ENCODE measurements around the gene SLC8A3.

The SLC8A3 gene

DNA sequence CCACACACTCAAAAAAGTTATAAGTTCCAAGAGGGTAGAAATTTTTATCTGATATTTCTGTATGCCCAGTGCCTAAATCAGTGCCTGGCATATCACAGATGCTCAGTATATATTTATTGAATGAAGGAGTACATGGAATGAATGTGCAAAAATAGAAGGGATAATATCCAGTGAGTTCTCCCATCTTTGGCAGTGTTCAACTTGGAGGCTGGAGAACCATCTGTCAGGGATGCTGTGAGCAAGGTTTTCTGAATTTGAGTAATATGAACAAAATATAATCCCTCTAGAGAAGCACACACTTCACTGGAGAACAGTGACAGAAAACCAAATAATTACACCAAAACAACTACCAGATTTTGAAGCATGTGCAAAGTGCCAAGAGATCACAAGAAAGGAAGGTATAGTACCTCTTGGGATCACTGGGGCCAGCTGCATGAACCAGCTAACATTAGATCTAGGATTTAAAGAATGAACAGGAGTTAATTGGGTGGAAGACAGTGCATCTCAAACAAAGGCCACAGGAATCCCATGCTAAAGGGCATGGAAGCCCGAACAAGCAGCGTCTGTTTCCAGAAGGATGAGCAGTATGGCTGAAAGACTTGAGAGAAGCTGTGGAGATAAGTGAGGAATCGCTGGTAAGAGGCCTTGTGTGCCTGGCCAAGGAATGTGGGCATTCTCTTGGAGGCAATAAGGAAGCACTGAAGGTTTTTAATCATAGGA, 11.5 kb downstream of the SLC8A3 start:
- no peak for DNase-seq (ENCODE audit: low read depth)

DNA sequence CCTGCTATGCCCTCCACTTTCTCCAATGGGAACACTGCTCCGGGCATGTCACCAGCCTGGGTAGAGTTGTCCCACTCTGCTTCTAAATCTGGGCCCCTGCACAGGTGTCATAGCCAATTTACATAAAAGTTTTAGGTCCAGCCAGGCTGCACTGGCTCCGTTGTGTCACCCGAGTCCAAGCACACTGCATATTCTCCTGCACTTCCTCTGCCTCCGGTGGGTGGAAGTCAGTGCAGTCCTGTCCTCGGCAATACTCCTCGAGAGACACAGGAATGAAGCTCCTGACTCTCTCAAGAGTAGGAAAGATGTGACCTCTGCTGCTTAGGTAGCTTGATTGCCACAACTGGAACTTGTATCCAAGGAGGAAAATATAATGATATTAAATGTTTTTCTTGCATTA, 15.2 kb downstream of the SLC8A3 start:
- no peak for DNase-seq (ENCODE audit: low read depth)

DNA sequence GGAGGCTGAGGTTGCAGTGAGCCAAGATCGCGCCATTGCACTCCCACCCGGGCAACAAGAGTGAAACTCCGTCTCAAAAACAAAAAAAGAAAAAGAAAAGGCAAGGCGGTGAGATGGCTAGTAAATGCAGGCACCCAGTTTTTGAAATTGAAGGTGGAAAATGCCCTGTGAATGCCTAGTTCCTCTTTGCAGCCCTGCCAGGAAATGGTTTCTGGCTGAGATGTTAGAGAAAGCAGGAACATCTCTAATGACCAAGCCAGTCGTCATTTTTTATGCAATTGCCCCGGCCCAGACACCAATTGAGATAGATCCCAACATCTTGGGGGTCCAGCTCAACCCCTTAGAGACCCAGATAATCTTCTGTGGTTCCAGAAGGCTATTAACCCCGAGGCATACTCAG, 17.0 kb downstream of the SLC8A3 start:
- no peak for DNase-seq (ENCODE audit: low read depth)

DNA sequence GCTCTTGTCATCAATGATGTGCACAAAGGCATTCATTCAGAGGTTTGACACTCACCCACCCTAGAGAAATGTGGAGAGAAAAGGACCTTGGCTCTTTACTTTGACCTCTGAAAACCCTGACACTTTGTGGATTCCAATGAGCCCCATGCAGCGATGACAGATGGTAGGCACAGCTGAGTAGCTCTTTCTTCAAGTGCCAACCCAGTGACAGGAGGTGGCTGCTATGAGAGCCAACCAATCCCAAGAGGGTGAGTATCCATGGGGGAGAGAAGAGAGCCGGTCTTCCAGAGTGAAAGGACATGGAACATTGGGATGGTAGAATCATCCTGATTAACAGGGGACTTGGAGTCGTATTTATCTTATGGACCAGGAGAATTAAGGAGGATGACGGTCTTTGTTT, 17.8 kb downstream of the SLC8A3 start:
- no peak for DNase-seq (ENCODE audit: low read depth)

DNA sequence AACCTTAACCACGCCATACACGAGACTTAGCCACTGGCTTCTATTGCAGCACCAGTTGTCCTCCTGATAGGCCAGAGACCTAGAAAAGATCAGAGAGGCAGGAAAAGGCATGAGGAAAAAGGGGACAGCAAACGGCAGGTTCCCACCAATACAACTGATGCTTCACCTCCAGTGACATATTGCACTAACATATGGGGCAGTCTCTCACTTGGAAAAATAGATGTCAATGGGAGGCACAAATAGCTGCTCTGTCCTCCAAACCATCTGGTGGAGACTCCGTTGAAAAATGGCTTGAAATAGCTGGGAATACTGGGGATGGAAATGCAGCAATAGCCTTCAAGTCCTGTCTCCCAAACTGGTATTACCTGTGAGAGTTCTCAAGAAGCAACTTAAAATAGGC, 20.3 kb downstream of the SLC8A3 start:
- DNase-seq (ENCODE audit: low read depth): no peak

DNA sequence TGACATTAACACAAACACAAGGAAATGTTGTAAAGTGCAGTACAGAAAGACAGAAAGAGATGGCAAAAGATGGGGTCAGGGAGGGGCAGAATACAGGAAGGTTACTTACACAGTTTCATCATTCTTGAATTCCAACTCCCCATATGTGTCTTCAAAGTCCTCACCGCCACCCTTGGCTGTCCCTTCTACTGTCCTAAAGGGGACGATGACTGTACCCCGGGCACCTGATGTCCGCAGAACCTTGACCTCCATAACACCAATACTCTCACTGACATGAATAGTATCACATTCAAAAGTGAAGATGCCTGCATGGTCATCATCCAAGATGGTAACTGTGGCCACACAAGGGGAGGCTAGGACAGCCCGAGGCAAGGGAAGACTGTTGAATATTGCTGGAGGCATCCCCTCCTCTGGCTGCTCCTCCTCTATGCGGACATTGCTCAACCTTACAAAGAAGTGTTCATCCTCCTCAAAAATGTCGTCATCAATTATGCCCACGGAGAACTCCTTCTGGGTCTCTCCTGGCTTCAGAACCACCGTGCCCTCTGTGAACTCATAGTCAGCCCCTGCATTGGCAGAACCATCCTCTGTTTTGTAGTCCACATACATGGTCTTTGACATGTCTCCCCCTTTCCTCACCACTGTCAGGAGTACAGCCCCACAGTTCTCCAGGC, 22.1 kb downstream of the SLC8A3 start:
- no peak for DNase-seq (ENCODE audit: low read depth)

DNA sequence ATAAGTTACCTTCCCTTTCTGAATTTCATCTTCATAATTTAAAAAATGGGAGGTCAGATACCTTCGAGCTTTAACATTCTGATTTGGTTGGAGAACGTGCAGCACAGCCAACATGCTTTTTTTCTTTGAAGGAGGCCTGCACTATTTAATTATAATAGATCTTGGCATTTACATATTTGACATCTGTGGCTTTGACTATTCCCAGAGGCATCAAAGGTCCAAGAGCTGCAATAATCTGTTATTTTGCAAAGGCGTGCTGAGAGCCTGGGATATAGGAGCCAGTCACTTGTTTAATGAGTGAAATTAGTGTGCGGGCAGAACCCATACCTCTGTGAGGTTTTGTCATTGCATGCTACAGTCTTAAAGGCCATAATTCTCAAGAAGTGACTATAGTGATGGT, 26.4 kb downstream of the SLC8A3 start:
- DNase-seq (ENCODE audit: low read depth): no peak

DNA sequence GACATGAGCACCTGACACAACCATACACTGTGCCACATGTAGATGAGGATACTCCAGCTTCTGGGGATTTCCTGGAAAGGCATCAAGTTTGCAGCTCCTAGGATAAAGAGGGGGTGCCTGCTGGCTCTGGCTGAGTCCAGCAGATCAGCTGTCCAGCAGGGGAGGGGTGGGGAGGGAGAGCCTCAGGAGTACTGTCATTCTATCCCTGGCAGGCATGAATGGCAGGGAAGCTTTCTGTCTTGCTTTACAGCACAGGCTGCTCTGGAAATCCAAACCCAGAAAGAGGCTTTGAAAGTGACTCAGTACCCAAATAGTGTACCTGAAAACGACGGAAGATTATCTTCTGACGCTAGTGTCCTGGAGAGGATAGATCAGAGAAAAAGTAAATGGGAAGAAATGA, 32.2 kb downstream of the SLC8A3 start:
- DNase-seq (ENCODE audit: low read depth): no peak

DNA sequence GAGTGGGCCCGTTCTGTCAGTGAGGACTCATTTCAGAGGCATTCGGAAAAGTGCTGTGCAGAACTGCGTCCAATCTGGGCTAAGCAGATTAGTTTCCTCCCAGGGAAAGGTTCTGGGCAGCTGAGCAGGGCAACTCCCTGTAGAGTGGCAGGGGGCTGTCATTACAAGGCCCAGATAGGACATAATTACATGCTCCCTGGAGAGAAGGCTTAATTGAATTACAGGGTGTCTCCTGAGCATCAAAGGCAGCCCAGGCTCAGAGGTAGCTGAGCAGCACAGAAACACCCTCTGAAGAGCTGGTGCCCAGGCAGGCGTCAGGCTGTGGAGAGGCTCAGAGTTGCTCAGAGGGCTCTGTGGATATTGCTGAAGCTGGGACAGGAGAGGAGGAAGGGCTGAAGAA, 36.0 kb downstream of the SLC8A3 start:
- DNase-seq (ENCODE audit: low read depth): no peak

DNA sequence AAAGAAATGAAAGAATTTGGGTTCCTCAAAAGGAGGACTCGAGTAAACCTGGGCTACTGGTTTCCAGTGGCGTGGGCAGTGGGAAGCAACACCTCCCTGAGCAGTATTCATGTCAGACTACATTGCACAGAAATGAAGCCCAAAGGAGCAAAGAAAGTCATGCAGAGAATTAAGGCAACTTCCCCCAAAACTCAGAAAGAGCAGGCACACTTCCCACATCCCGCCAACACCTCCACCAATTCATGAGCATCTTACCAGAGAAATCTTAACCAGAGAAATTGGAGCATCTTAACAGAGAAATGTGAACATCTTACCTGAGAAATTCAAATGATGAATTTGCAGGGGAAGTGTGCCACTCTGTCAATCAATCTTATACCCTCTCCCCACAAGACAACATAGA, 36.7 kb downstream of the SLC8A3 start:
- DNase-seq (ENCODE audit: low read depth): no peak

DNA sequence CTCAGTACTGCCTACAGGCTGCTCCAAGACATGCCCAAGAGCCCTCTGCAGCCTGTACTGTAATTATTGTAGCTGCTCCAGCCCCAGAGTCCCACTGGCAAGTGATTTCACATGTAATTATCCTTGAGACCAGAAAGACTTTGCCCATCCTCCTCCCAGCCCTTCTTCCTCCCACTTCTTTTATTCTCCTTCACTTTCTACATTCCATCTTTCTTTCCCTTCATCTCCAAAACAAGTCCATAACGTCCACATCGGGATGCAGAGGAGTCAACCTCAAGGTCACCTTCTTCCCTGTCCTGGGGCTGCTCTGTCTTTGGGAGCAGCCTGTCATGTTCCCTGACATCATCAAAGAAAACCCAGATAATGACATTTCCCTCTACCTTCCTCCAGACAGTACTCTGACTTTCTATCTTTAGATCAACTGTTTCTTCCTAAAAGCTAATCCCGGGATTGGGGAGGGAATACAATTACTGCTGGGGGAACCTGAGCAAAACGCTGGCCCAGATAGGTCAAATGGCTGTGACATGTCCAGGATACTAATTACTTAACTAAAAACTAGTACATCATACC, 39.1 kb downstream of the SLC8A3 start:
- DNase-seq (ENCODE audit: low read depth): no peak

DNA sequence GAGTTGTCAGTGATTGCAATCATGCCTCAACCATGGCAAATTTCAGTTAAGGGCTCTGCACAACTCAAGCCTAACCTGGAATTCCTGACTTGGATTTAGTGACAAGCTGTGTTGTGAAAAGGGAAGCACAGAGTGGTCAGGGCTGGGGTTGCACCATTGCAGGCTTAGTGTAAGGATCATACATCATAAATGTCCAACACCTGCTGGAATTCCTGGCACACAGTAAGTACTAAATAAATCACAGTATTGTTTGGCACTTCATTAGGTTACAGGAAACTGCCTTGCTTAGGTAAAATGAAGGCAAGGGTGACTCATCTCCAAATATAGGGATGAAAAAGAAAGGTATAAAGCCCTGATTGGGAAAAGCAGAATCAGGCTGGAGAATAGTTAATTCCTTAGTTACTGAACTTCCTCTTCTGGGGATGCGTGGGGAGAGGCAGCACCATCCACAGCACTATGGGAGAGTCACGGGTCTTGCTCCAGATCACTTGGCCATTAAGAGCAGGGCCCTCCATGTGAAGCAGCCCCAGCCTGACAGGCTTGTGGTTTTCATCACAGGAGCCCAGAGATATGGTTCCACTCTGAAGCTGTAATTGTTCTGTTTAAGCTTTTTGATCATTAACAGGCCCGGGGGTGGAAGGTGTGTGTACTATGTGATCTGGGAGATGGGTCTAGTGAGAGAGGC, 39.7 kb downstream of the SLC8A3 start:
- no peak for DNase-seq (ENCODE audit: low read depth)

DNA sequence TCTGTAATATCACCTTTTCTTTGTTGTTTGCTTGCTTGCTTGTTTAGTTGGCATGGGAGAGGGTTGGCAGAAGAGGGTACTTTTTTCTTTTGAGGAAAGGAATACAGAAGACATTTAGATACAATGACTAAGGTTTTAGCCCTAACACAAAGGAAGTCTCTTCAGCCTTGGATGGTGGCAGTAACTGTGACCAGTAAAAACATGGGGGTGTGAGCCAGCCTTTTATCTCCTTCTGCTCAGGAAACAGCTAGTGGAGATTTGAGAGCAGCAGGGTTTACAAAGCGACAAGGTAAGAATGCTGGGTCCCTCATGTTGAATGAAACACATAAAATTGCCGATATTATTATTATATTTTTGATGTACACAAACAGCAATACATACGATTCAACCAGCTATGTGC, 40.4 kb downstream of the SLC8A3 start:
- DNase-seq (ENCODE audit: low read depth): no peak

DNA sequence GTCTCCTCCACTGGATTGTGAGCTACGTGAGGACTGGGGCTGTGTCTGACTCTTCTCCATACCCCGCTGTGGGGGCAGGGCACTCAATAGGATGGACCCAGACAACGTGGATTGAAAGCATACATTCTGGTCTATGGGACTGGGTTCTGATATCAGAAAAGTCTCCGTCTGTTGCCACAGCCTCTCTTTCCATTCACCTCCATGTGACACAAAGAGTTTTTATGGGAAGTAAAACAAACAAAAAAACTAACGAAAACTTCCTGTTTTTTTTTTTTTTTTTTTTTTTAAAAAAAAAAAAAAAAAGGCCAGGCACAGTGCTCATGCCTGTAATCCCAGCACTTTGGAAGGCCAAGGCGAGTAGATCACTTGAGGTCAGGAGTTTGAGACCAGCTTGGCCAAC, 44.7 kb downstream of the SLC8A3 start:
- DNase-seq (ENCODE audit: low read depth): no peak

DNA sequence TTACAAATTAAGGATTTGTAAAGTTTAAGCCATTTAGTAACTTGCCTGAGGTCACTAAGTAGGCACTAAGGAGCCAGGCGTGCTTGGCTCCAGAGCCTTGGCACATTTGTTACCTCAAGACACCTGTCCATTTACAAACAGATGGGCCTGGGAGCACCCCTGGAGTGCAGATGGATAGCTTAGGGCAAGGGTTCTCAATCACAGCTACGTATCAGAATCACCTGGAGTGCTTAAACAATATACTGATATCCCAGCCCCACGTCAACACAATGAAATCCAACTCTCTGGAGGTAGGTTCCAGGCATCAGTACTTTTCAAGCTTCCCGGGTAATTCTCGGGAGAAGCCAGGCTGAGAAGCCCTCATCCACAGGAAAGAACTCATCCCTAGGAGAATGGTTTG, 45.4 kb downstream of the SLC8A3 start:
- DNase-seq (ENCODE audit: low read depth): no peak

DNA sequence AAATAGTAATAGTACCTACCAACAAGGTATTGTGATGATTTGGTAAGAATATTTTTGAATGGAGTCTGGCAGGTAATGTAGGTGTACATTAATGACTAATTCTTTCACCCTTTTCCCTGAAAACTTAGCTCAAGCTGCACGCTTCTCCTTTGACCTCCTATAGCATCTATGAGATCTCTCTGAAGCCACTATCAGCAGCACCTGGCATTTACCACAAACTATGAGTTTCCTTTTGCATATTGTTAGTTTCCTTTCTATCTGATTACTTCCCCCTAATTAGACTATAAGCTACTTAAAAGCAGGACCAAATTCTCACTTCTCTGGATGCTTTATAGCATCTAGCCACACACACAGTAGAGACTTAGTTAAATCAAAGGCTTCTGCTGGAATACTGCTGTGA, 48.1 kb downstream of the SLC8A3 start:
- DNase-seq (ENCODE audit: low read depth): no peak

DNA sequence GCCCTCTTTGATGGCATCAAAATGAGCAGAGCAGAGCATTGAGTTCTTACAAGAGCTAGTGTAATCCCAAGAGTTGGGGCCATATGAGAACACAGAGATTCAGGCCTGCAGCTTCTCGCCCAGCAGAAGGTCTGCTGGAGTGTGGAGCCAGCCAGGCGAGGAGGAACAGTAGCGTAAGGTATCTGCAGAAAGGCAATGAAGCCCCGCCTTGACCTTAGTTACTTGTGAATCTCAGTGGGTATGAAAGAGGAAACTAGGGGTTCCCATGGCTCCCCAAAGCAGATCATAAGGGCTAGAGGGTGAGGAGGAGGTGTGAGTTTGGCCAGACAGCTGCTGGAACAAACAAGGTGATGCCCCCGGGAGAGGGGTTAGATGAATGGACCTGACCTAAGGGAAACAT, 49.4 kb downstream of the SLC8A3 start:
- DNase-seq (ENCODE audit: low read depth): no peak

DNA sequence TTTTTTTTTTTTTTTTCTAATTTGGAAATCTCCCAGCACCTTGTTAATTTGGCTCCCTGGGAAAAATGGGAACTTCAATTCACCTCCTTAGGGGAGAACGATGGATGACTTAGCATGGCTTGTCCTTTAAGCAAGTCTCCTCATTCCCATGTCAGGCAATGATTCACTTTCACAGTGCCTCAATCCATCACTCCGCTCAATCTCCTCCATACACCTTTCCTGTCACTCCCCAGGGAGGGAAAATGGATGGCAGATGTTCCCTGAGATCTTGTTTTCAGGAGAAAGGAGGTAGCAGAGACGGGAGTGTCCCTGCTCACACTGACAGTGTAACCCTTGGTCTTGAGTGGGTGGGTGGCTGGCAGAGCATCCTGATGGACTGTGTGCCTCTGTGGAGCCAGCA, 51.0 kb downstream of the SLC8A3 start:
- DNase-seq (ENCODE audit: low read depth): no peak

DNA sequence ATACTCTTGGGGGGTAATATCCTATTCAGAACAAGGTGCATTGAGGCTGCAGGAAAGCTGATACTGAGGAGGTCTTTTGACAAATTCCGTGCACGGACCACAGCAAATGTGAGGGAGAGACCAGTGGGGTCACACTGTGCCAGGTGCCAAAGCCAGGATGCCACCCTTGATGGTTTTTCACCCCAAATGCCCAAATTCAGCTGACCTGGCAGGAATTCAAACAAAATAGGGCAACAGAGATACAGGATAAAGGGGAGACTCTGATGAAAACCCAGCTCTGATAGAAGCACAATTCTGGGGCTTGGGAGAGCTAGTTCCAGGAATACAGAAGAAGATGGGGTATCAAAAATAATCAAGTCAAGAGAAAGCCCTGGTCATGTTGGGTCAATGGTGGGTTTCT, 55.3 kb downstream of the SLC8A3 start:
- no peak for DNase-seq (ENCODE audit: low read depth)

DNA sequence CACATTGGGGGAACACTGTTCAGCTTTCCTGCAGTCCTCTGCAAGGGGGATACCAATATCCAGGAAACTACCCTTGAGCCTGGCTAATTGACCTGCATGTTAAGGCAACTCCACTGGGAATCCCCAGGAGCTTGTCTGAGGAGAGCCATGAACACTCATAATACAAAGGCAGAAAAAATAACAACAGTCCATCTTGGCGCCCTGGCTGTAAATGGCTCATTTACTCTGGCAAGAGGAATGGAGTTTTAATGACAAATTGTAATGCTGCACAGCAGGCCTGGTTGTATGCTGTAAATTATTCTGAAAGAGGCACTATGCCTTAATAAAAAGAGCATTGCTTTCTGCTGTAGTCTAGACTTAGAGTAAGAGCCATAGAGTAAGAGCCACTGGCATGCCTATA, 58.3 kb downstream of the SLC8A3 start:
- no peak for DNase-seq (ENCODE audit: low read depth)

DNA sequence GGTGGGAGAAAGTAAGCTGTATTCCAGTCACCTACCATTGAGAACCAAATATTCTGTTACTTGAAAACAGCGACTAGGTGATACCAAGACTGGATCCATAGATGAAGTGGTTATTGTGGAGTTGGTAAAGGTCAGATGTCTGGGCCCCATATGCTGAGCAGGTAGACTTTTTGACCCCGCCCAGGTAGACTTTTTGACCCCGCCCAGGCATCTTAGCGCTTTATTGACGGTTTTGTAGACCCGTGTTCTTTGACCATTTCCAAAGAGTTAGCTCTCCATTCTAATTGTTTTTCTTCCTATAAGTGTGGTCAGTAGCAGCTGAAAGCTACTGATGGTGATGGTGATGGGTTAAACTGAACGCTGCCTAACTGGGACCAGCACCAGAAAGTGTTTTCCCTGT, 61.6 kb downstream of the SLC8A3 start:
- DNase-seq (ENCODE audit: low read depth): no peak

DNA sequence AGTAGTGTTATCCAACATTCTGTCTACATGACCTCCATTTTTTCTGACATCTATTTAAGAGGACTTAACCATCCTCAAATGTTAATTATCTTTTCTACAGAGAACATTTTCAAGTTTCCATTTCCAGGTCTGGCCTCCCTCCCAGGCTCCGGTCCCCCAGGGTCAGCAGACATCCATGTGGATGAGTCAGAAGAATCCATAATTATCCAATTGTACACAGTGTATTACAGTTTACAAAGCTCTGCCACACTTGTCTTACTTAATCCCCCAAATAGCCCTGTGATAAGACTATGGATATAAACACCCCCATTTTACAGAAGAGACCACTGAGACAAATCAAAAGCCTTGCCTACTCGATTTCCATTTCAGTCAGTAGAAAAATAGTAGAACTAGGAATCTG, 65.0 kb downstream of the SLC8A3 start:
- no peak for DNase-seq (ENCODE audit: low read depth)

DNA sequence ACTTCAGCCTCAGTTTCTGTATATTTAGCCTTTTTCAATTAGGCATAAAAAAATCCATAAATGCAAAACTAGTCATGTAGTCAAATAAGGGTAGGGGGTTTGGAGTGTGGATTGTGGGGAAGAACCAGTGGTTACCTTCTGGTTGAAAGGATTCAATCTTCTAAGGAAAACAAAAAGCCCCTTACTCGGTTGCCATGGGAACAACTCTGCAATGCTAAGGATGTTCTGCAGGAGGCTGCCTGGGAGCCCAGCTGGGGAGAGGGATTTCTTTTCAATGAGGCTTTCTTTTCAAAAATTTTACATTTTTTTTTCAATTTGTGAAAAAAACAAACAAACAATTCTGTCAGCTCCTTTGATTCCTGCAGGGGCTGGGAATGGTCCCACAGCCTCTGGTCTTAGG, 67.2 kb downstream of the SLC8A3 start:
- no peak for DNase-seq (ENCODE audit: low read depth)
